MV-4-11 (cell line): ENCODE measurements around the gene DOC2A.
"Not testable (repeated sequence)": the region's sequence is repeated elsewhere in the genome, so short reads cannot be mapped to it uniquely, and the experiment has no call there.

ENCODE experiments used
- DNase-seq: peaks from one replicate; lab custom pipeline; 2025; lab: John Stamatoyannopoulos, UW

DOC2A gene

GRCh38 chr16:30010844-30011713 is at the start of gene DOC2A:
Gene DOC2A (minus strand): TSS chr16:30011027. CDS start chr16:30010222, 805 bp downstream.
- no peak for DNase-seq

- no peak for DNase-seq
These were observed 49.5 kb upstream of the DOC2A start for GRCh38 chr16:30060346-30060745.

- peak; percentile 18 for DNase-seq
These were observed 44.2 kb upstream of the DOC2A start for GRCh38 chr16:30054959-30055553.

GRCh38 chr16:30054451-30054850 is 43.6 kb upstream of the DOC2A start:
- no peak for DNase-seq

GRCh38 chr16:30053376-30054015 is 42.7 kb upstream of the DOC2A start:
- peak; percentile 21 for DNase-seq

GRCh38 chr16:30052671-30053372 is 42.0 kb upstream of the DOC2A start:
- peak; percentile 88 for DNase-seq

GRCh38 chr16:30051518-30051917 is 40.7 kb upstream of the DOC2A start:
- DNase-seq: peak; percentile 36

- DNase-seq: no peak
These were observed 39.0 kb upstream of the DOC2A start for GRCh38 chr16:30049871-30050270.

GRCh38 chr16:30046588-30046987 is 35.8 kb upstream of the DOC2A start:
- DNase-seq: no peak

GRCh38 chr16:30046178-30046577 is 35.4 kb upstream of the DOC2A start:
- DNase-seq: no peak

GRCh38 chr16:30041841-30042240 is 31.0 kb upstream of the DOC2A start:
- DNase-seq: no peak

GRCh38 chr16:30040690-30041089 is 29.9 kb upstream of the DOC2A start:
- not testable (repeated sequence) for DNase-seq

- DNase-seq: peak; percentile 10
These were observed 29.4 kb upstream of the DOC2A start for GRCh38 chr16:30040221-30040620.

- no peak for DNase-seq
These were observed 22.4 kb upstream of the DOC2A start for GRCh38 chr16:30033270-30033669.

GRCh38 chr16:30032083-30032819 is 21.4 kb upstream of the DOC2A start:
- peak; percentile 52 for DNase-seq

- no peak for DNase-seq
These were observed 20.7 kb upstream of the DOC2A start for GRCh38 chr16:30031477-30031918.

- DNase-seq: no peak
These were observed 20.1 kb upstream of the DOC2A start, which contains the start of gene TLCD3B for GRCh38 chr16:30030841-30031413. Gene TLCD3B (minus strand): TSS chr16:30031271. CDS start chr16:30030527, 744 bp downstream.

GRCh38 chr16:30030011-30030685 is 19.3 kb upstream of the DOC2A start:
- DNase-seq: no peak

GRCh38 chr16:30028438-30029076 is 17.7 kb upstream of the DOC2A start:
- DNase-seq: peak; percentile 21
